H1 (cell line): ENCODE measurements around the gene DCXR. TPM values are rescaled to one million over a fixed set of nuclear protein-coding genes. Genes with fewer than 3 reads are reported as not detected.

Experiments used
- CTCF ChIA-PET: fragments of 300-600 bp; sonication (Branson Sonifier 250); formaldehyde crosslinking; loops from one replicate; lab custom pipeline; 2021; ENCODE audit not compliant: partially characterized antibody; lab: Charles Lee
- POLR2A ChIA-PET: fragments of 300-600 bp; sonication (Branson Sonifier 250); formaldehyde crosslinking; loops from one replicate; lab custom pipeline; 2021; ENCODE audit warnings: inconsistent platforms; ENCODE audit not compliant: partially characterized antibody; lab: Charles Lee
- DNase-seq, 2 experiments: peaks; one replicate each; pipeline versions ENCODE4 v3.0.0 to v3.0.0-alpha.2; 2010 to 2022; ENCODE audit warnings: low spot score in 2 of 2, low read depth in 1 of 2, mixed read lengths in 1 of 2
- FAIRE-seq: peaks from 2 replicates; lab custom pipeline; 2011; peaks lifted over from hg19 to GRCh38; lab: Jason Lieb, UNC
- H2AFZ ChIP-seq: 2 replicates; pipeline ENCODE4 v1.8.1; 2012; ENCODE audit warnings: low read length, inconsistent platforms
- H2AK5ac ChIP-seq: 2 replicates; pipeline ENCODE4 v1.6.1; 2013; ENCODE audit warnings: low read depth, low read length
- H2BK120ac ChIP-seq: replicated peaks from 2 replicates; pipeline ENCODE3; 2013; ENCODE audit warnings: low read depth, low read length, inconsistent platforms
- H2BK12ac ChIP-seq: 2 replicates; pipeline ENCODE4 v1.6.1; 2013; ENCODE audit warnings: low read depth, low read length
- H2BK15ac ChIP-seq: 2 replicates; pipeline ENCODE4 v1.6.1; 2013; ENCODE audit warnings: low read length
- H2BK20ac ChIP-seq: 2 replicates; pipeline ENCODE4 v1.6.1; 2013; ENCODE audit warnings: low read length
- H2BK5ac ChIP-seq: 2 replicates; pipeline ENCODE4 v1.6.1; 2013; ENCODE audit warnings: low read depth, low read length
- H3K14ac ChIP-seq: 2 replicates; pipeline ENCODE4 v1.6.1; 2013; ENCODE audit warnings: inconsistent platforms; ENCODE audit not compliant: insufficient read length
- H3K18ac ChIP-seq: 2 replicates; pipeline ENCODE4 v1.6.1; 2013; ENCODE audit warnings: low read length; ENCODE audit errors: extremely low read depth
- H3K23ac ChIP-seq: 2 replicates; pipeline ENCODE4 v1.6.1; 2013; ENCODE audit warnings: inconsistent platforms; ENCODE audit not compliant: insufficient read length
- H3K23me2 ChIP-seq: 2 replicates; pipeline ENCODE4 v1.6.1; 2013; ENCODE audit warnings: low read depth, low read length
- H3K27ac ChIP-seq: 2 replicates; pipeline ENCODE4 v1.6.1; 2011; ENCODE audit warnings: low read depth, low read length, inconsistent platforms
- H3K27me3 ChIP-seq, 4 experiments: replicated peaks in 1 of 4; 1 replicate in 1 of 4; 2 replicates in 3 of 4; pipeline versions ENCODE4 v1.6.1 to v1.8.1; 2011 to 2013; ENCODE audit warnings: low read length in 3 of 4, mild to moderate bottlenecking in 3 of 4, inconsistent platforms in 2 of 4, mixed read lengths in 2 of 4, moderate library complexity in 1 of 4; ENCODE audit not compliant: control insufficient read depth in 3 of 4, insufficient read depth in 3 of 4; ENCODE audit errors: extremely low read depth in 1 of 4
- H3K36me3 ChIP-seq, 4 experiments: 2 replicates each; pipeline versions ENCODE4 v1.6.1 to v1.8.1; 2011 to 2013; ENCODE audit warnings: mild to moderate bottlenecking in 4 of 4, low read length in 3 of 4, moderate library complexity in 2 of 4, control low read depth in 1 of 4, inconsistent platforms in 1 of 4; ENCODE audit not compliant: insufficient read depth in 4 of 4, control insufficient read depth in 2 of 4
- H3K4ac ChIP-seq: replicated peaks from 2 replicates; pipeline ENCODE3; 2013; ENCODE audit warnings: low read length, low read depth, mixed read lengths, inconsistent platforms; ENCODE audit not compliant: insufficient read length
- H3K4me1 ChIP-seq, 4 experiments: replicated peaks in 1 of 4; 1 replicate in 1 of 4; 2 replicates in 3 of 4; pipeline versions ENCODE4 v1.6.1 to v1.8.1; 2011 to 2013; ENCODE audit warnings: low read length in 3 of 4, inconsistent platforms in 2 of 4, mixed read lengths in 1 of 4; ENCODE audit not compliant: insufficient read depth in 4 of 4, control insufficient read depth in 3 of 4
- H3K4me2 ChIP-seq, 2 experiments: 2 replicates each; pipeline versions ENCODE4 v1.6.1 to v1.8.1; 2011 to 2013; ENCODE audit warnings: low read depth in 2 of 2, low read length in 2 of 2, control low read depth in 1 of 2, inconsistent platforms in 1 of 2, mild to moderate bottlenecking in 1 of 2; ENCODE audit not compliant: insufficient read depth in 1 of 2
- H3K4me3 ChIP-seq, 4 experiments: fragments of 200-600, 300-600 bp in 1 of 4; sonication (generic), shearing (Covaris generic), sonication (Bioruptor Twin) in 1 of 4; 2 replicates each; pipeline versions ENCODE4 v1.5.1 to v1.8.1; 2011 to 2016; ENCODE audit warnings: low read length in 4 of 4, low read depth in 3 of 4, control low read depth in 2 of 4, inconsistent platforms in 2 of 4, mild to moderate bottlenecking in 2 of 4, mixed read lengths in 1 of 4, moderate library complexity in 1 of 4; ENCODE audit not compliant: insufficient read depth in 2 of 4; ENCODE audit errors: extremely low read depth in 1 of 4
- H3K56ac ChIP-seq: replicated peaks from 2 replicates; pipeline ENCODE3; 2013; ENCODE audit warnings: low read depth, mild to moderate bottlenecking, mixed read lengths, low read length, inconsistent platforms; ENCODE audit not compliant: insufficient read length
- H3K79me1 ChIP-seq: 2 replicates; pipeline ENCODE4 v1.6.1; 2013; ENCODE audit warnings: low read depth, low read length, control low read depth
- H3K79me2 ChIP-seq, 2 experiments: 2 replicates each; pipeline versions ENCODE4 v1.6.1 to v1.8.1; 2012 to 2013; ENCODE audit warnings: low read length in 2 of 2, mild to moderate bottlenecking in 2 of 2, inconsistent platforms in 1 of 2; ENCODE audit not compliant: insufficient read depth in 2 of 2, control insufficient read depth in 1 of 2
- H3K9ac ChIP-seq, 4 experiments: replicated peaks in 1 of 4; 1 replicate in 1 of 4; 2 replicates in 3 of 4; pipeline versions ENCODE4 v1.6.1 to v1.8.1; 2011 to 2013; ENCODE audit warnings: low read depth in 3 of 4, low read length in 3 of 4, control low read depth in 2 of 4, mild to moderate bottlenecking in 2 of 4, moderate library complexity in 2 of 4, inconsistent platforms in 1 of 4; ENCODE audit errors: extremely low read depth in 1 of 4
- H3K9me3 ChIP-seq, 2 experiments: 2 replicates each; pipeline versions ENCODE4 v1.6.1 to v1.8.1; 2012 to 2013; ENCODE audit warnings: mild to moderate bottlenecking in 2 of 2, moderate library complexity in 2 of 2, control low read depth in 1 of 2, inconsistent platforms in 1 of 2, low read depth in 1 of 2, low read length in 1 of 2, mixed read lengths in 1 of 2; ENCODE audit not compliant: insufficient read depth in 2 of 2
- H4K20me1 ChIP-seq, 2 experiments: replicated peaks in 1 of 2; 2 replicates each; pipeline versions ENCODE3 to v1.8.1; 2011 to 2013; ENCODE audit warnings: inconsistent platforms in 2 of 2, low read length in 2 of 2, mild to moderate bottlenecking in 1 of 2; ENCODE audit not compliant: insufficient read depth in 2 of 2, control insufficient read depth in 1 of 2
- H4K5ac ChIP-seq: 2 replicates; pipeline ENCODE4 v1.6.1; 2013; ENCODE audit warnings: low read length, low read depth, mixed read lengths, inconsistent platforms; ENCODE audit not compliant: insufficient read length
- H4K8ac ChIP-seq: 2 replicates; pipeline ENCODE4 v1.8.0; 2013; ENCODE audit warnings: mild to moderate bottlenecking, moderate library complexity, low read length, inconsistent platforms; ENCODE audit not compliant: insufficient read depth; ENCODE audit errors: extremely low read depth
- H4K91ac ChIP-seq: replicated peaks from 2 replicates; pipeline ENCODE3; 2013; ENCODE audit warnings: low read length, mixed read lengths, inconsistent platforms; ENCODE audit not compliant: insufficient read length
- ATF3 ChIP-seq: IDR thresholded peaks from 2 replicates; pipeline ENCODE4 v1.6.1; 2011; ENCODE audit warnings: low read depth, mild to moderate bottlenecking, low read length; ENCODE audit not compliant: insufficient read depth
- HDAC2 ChIP-seq, 2 experiments: fragments of 300-600 bp in 1 of 2; sonication (generic) in 1 of 2; IDR thresholded peaks; 2 replicates each; pipeline ENCODE4 v1.6.1; 2011 to 2012; ENCODE audit warnings: low read depth in 2 of 2, low read length in 2 of 2, mild to moderate bottlenecking in 2 of 2, moderate library complexity in 2 of 2, borderline replicate concordance in 1 of 2, inconsistent platforms in 1 of 2
- KDM5A ChIP-seq: fragments of 200-600 bp; IDR thresholded peaks from 2 replicates; pipeline ENCODE4 v1.7.1; 2012; ENCODE audit warnings: mild to moderate bottlenecking, low read length, inconsistent platforms, mixed read lengths
- PHF8 ChIP-seq: fragments of 200-600 bp; sonication (generic); conservative IDR thresholded peaks from 2 replicates; pipeline ENCODE4 v1.7.1; 2012; ENCODE audit warnings: low read depth, mild to moderate bottlenecking, inconsistent platforms, low read length, moderate library complexity
- POU5F1 ChIP-seq: IDR thresholded peaks from 2 replicates; pipeline ENCODE4 v1.6.1; 2011; ENCODE audit warnings: low read depth, mild to moderate bottlenecking, low read length, moderate library complexity
- SIRT6 ChIP-seq: IDR thresholded peaks from one replicate; pipeline ENCODE4 v1.7.1; 2012; ENCODE audit warnings: low read length, inconsistent platforms
- SP1 ChIP-seq: IDR thresholded peaks from 2 replicates; pipeline ENCODE4 v1.6.1; 2011; ENCODE audit warnings: low read depth, low read length
- SUZ12 ChIP-seq: fragments of 200-600 bp; sonication (generic); IDR thresholded peaks from 2 replicates; pipeline ENCODE4 v1.6.1; 2012; ENCODE audit warnings: mild to moderate bottlenecking, inconsistent platforms, low read length, moderate library complexity, mixed read lengths
- TCF12 ChIP-seq: IDR thresholded peaks from 2 replicates; pipeline ENCODE4 v1.6.1; 2011; ENCODE audit warnings: low read depth, mild to moderate bottlenecking, low read length
- TEAD4 ChIP-seq: IDR thresholded peaks from 2 replicates; pipeline ENCODE4 v1.6.1; 2012; ENCODE audit warnings: low read depth, low read length, inconsistent platforms, mixed read lengths
- WGBS, 2 experiments: shearing (Covaris generic) in 1 of 2; methylation state at CpG; one replicate each; pipeline versions ENCODE4 v1.1.6 to v1.1.7; 2013 to 2015; ENCODE audit warnings: low lambda C conversion rate in 2 of 2, mixed read lengths in 2 of 2, inconsistent platforms in 1 of 2, low coverage in 1 of 2, missing lambda C conversion rate in 1 of 2; ENCODE audit not compliant: insufficient replicate concordance in 2 of 2, insufficient coverage in 1 of 2, insufficient read length in 1 of 2; ENCODE audit errors: extremely low coverage in 1 of 2, missing lambda C conversion rate in 1 of 2; 5-methylcytosine and 5-hydroxymethylcytosine counted together
- polyA plus RNA-seq, 7 experiments: library from polyadenylated mRNA; depleted of rRNA in 3 of 7; stranded (reverse) in 5 of 7; unstranded in 2 of 7; fragments of >200 nt in 5 of 7; fragments of 200-250 nt in 2 of 7; gene quantifications; 1 replicate in 5 of 7; 2 replicates in 1 of 7; 4 replicates in 1 of 7; pipeline versions ENCODE4 v1.2.1 to v1.2.3, GENCODE V29; 2011 to 2013; ENCODE audit warnings: missing spikeins in 2 of 7, mixed read lengths in 2 of 7
- total RNA-seq: library from RNA; stranded (reverse); fragmentation: NEBNext Ultra II Directional; extraction: Animal tissue kit (Norgen Biotek cat#: 25700); gene quantifications from 2 replicates; pipeline ENCODE4 v1.2.1, GENCODE V29; 2021

The DCXR gene
- total and polyA plus RNA-seq, 2 of the 8 experiments (the other 6 are each of a cell fraction or from before 2014, with no cell fraction given), result 96.3 to 212 TPM

GRCh38 chr17:82049106-82049505 is 11.6 kb upstream of the DCXR start:
- Histone ChIP-seq H2BK5ac (no peak overlapping the region), H3K27me3 (no peaks in the 10 kb centered on the region; a peak in 1 of 7 replicates), H3K79me1 (peaks cover 6% of the 10 kb centered on the region; the same call in 1 of the 2 replicates), H3K27ac (no peak overlapping the region), H4K20me1 (peaks cover 4 to 7% of the 10 kb centered on the region in 2 experiments), H2AK5ac (no peak overlapping the region), H3K23ac (no peak overlapping the region), H3K4me2 (no peak overlapping the region), H3K36me3 (peaks cover 0 to 9% (median 3%) of the 10 kb centered on the region in 4 experiments; a peak in 3 of 8 replicates), H2BK12ac (no peak overlapping the region), H3K9ac (no peak overlapping the region), H3K9me3 (no peaks in the 10 kb centered on the region), H2AFZ (no peak overlapping the region), H3K79me2 (peaks cover 0 to 12% of the 10 kb centered on the region in 2 experiments; a peak in 1 of 4 replicates)
- no peak for DNase-seq
- no peak for TF ChIP-seq POU5F1
- TF ChIP-seq SIRT6, result no peak
- no peak for TF ChIP-seq TCF12
- TF ChIP-seq PHF8, result no peak
- TF ChIP-seq ATF3, result no peak
- TF ChIP-seq TEAD4, result no peak
- no peak for TF ChIP-seq SP1
- TF ChIP-seq SUZ12, result no peak
- no peak for TF ChIP-seq HDAC2 (IDR thresholded peaks at IDR 0.05; ENCODE audit: borderline replicate concordance in 1 of 2, low read depth in 2 of 2, low read length in 2 of 2)
- no peak for TF ChIP-seq KDM5A
- TF ChIP-seq, all 59 proteins: peak for 0
- Histone ChIP-seq H4K5ac (no peak overlapping the region), H4K91ac (no peak overlapping the region), H2BK20ac (no peak overlapping the region), H3K4me1 (peaks cover 0 to 11% (median 6%) of the 10 kb centered on the region in 4 experiments; a peak in 5 of 7 replicates), H3K18ac (no peak overlapping the region), H3K4me3 (no peak overlapping the region), H3K4ac (no peak overlapping the region), H2BK15ac (no peak overlapping the region), H4K8ac (no peak overlapping the region), H2BK120ac (no peak overlapping the region), H3K14ac (no peak overlapping the region), H3K23me2 (peaks cover 6% of the 10 kb centered on the region; the same call in 1 of the 2 replicates), H3K56ac (no peak overlapping the region)
- FAIRE-seq, result no peak
- 88% methylated on average over 6 of the region's 8 CpGs; no CpG with 5 or more reads in 1 of the 2 experiments for WGBS, 2 experiments
- ChIA-PET CTCF (interaction anchor here (1.1 to 1.7 kb wide), 4 partner anchors 9 to 25 kb away, joined by 3 to 6 read pairs (median 4); no protein-coding TSS in a partner anchor), POLR2A (interaction anchor here (1.4 to 13.2 kb wide), 4 partner anchors 8 to 346 kb away, joined by 3 to 161 read pairs (median 8); partner anchors contain the start of genes CENPX, DUS1L, LRRC45 and MRPL12)
